ENCODE measurements around the gene SIRT3. TPM values are rescaled to one million over a fixed set of nuclear protein-coding genes. Genes with fewer than 3 reads are reported as not detected.

Gene SIRT3
- total RNA-seq, 4 donors from 2014 or later, result 7.9 to 20.1 (median 14.0) TPM

DNA sequence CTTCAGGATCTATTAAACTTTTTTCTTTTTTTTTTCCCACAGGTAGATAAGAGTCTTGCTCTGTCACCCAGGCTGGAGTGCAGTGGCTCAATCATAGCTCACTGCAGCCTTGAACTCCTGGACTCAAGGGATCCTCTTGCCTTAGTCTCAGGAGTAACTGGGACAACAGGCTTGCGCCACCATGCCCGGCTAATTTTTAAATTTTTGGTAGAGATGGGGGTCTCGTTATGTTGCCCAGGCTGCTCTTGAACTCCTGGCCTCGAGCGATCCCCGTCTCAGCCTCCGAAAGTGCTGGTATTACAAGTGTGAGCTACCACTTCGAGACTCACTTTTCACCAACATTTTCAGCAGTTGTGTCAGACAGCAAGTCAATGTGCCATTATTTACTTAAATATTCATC, 962 bp downstream of the SIRT3 start:
- DNase-seq (ENCODE audit: extremely low spot score), result no peak
- Histone ChIP-seq H3K36me3 (peaks cover 0 to 38% (median 11%) of the 10 kb centered on the region in 4 donors), H3K4me1 (peaks cover 21 to 34% (median 29%) of the 10 kb centered on the region in 4 donors), H3K9me3 (no peaks in the 10 kb centered on the region), H3K27ac (replicated peaks in 1 of 4) (peak overlapping the region; percentile 85 to 98 (median 96)), H3K27me3 (no peaks in the 10 kb centered on the region), H3K4me3 (peak overlapping the region; percentile 72 to 100 (median 96))
- 72% methylated on average over 8 of the region's 8 CpGs for WGBS
- TF ChIP-seq POLR2AphosphoS5 (IDR thresholded peaks at IDR 0.05), result no peak
- TF ChIP-seq, protein P1, sequence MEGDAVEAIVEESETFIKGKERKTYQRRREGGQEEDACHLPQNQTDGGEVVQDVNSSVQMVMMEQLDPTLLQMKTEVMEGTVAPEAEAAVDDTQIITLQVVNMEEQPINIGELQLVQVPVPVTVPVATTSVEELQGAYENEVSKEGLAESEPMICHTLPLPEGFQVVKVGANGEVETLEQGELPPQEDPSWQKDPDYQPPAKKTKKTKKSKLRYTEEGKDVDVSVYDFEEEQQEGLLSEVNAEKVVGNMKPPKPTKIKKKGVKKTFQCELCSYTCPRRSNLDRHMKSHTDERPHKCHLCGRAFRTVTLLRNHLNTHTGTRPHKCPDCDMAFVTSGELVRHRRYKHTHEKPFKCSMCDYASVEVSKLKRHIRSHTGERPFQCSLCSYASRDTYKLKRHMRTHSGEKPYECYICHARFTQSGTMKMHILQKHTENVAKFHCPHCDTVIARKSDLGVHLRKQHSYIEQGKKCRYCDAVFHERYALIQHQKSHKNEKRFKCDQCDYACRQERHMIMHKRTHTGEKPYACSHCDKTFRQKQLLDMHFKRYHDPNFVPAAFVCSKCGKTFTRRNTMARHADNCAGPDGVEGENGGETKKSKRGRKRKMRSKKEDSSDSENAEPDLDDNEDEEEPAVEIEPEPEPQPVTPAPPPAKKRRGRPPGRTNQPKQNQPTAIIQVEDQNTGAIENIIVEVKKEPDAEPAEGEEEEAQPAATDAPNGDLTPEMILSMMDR (IDR thresholded peaks at IDR 0.05), result no peak
- TF ChIP-seq POLR2A (IDR thresholded peaks at IDR 0.05; ENCODE audit: low read depth), result no peak
- TF ChIP-seq EP300 (IDR thresholded peaks at IDR 0.05), result no peak
- intact Hi-C loops (cut with DNase I), result loop anchor here (2.0 kb wide), 1 partner anchor 28 kb away; the partner anchor contains the start of genes BET1L and RIC8A

DNA sequence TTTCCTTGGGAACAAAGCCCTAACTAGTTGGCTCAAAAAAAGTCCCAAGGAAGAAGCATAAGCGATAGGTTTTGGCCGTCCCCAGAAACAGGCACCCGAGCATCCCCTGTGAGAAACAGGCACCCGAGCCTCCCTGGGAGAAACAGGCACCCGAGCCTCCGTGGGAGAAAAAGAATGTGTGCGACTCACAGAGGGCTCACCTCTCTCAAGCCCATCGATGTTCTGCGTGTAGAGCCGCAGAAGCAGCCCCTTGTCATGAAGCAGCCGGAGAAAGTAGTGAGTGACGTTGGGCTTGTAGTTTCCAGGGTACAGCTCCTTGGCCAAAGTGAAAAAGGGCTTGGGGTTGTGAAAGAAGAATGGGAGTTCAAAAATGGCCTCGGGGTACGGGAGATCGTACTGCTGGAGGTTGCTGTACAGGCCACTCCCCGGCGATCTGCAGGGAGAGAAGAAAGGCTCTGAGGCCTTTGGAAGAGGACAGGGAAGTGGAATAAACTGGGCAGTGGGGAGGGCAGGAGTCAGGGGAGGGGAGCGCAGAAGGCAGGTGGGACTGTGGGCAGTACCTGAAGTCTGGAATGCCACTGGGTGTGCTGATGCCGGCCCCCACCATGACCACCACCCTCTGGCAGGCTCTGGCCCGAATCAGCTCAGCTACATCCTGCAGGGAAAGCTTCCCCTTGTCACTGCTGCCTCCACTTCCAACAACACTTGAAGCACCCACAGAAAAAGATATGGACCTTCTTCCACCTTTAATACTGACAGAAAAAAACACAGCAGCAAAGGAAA, 3.2 kb downstream of the SIRT3 start:
- Histone ChIP-seq H3K4me1 (peaks cover 15 to 24% (median 19%) of the 10 kb centered on the region in 4 donors), H3K36me3 (peaks cover 0 to 43% (median 17%) of the 10 kb centered on the region in 4 donors), H3K27ac (replicated peaks in 1 of 4) (no peak overlapping the region), H3K4me3 (no peak overlapping the region), H3K9me3 (no peaks in the 10 kb centered on the region), H3K27me3 (no peaks in the 10 kb centered on the region)
- TF ChIP-seq POLR2A (IDR thresholded peaks at IDR 0.05; ENCODE audit: low read depth) (no peak), EP300 (IDR thresholded peaks at IDR 0.05) (no peak), POLR2AphosphoS5 (IDR thresholded peaks at IDR 0.05) (no peak)
- TF ChIP-seq, protein P1 (IDR thresholded peaks at IDR 0.05), result no peak
- intact Hi-C loops (cut with DNase I), result no loop called here
- WGBS, result 90% methylated on average over 20 of the region's 20 CpGs
- DNase-seq (ENCODE audit: extremely low spot score), result no peak

DNA sequence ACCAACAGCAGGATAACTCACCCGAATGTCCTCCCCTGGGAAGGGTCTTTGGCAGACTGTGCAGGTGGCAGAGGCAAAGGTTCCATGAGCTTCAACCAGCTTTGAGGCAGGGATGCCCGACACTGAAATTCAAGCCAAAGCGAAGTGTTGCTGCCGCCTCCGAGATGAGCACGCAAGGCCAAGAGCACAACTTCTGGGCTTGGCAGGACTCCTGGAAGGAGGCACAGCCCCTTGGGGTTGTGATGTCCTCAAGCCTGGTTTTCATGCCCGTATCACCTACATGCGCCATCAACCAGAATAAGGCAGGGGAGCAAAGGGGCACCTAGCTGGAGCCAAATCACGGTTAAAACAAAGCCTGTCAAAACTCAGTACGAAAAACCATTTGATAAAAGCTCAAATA, 5.7 kb downstream of the SIRT3 start:
- intact Hi-C loops (cut with DNase I), result no loop called here
- DNase-seq (ENCODE audit: extremely low spot score), result no peak
- no peak for TF ChIP-seq EP300 (IDR thresholded peaks at IDR 0.05)
- TF ChIP-seq, protein P1 (IDR thresholded peaks at IDR 0.05), result no peak
- TF ChIP-seq POLR2AphosphoS5 (IDR thresholded peaks at IDR 0.05), result no peak
- TF ChIP-seq POLR2A (IDR thresholded peaks at IDR 0.05; ENCODE audit: low read depth), result no peak
- Histone ChIP-seq H3K27ac (replicated peaks in 1 of 4) (no peak overlapping the region), H3K36me3 (peaks cover 0 to 50% (median 22%) of the 10 kb centered on the region in 4 donors), H3K9me3 (no peaks in the 10 kb centered on the region), H3K4me3 (no peak overlapping the region), H3K4me1 (peaks cover 6 to 9% (median 9%) of the 10 kb centered on the region in 4 donors), H3K27me3 (no peaks in the 10 kb centered on the region)
- 88% methylated on average over 10 of the region's 10 CpGs for WGBS

DNA sequence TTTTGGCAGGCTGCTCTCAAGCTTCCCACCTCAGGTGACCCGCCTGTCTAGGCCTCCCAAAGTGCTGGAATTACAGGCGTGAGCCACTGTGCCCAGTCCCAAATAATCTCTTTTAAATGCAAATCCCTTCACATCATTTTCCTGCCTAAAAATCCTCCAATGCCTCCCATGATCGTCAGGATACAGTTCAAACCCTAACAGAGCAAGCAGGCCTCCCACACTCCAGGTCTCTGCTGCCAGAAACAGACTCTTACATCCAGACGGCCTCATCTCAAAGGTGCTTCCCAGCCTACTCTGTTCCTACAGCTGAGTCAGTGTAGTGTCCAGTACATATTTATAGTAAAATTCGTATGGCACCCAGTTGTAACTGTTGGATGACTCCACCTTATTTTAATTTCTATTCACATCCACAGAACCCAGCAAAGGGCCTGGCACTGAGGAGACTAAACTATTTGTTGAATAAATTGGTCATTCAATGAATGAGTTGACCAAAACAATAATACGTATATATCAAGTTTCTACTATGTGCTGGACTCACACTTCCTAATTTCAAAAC, 8.2 kb downstream of the SIRT3 start:
- Histone ChIP-seq H3K36me3 (peaks cover 0 to 53% (median 21%) of the 10 kb centered on the region in 4 donors), H3K27me3 (no peaks in the 10 kb centered on the region), H3K4me1 (peaks cover 0 to 16% (median 9%) of the 10 kb centered on the region in 4 donors), H3K4me3 (no peak overlapping the region), H3K9me3 (no peaks in the 10 kb centered on the region), H3K27ac (replicated peaks in 1 of 4) (no peak overlapping the region)
- TF ChIP-seq EP300 (IDR thresholded peaks at IDR 0.05) (no peak), POLR2AphosphoS5 (IDR thresholded peaks at IDR 0.05) (no peak), POLR2A (IDR thresholded peaks at IDR 0.05; ENCODE audit: low read depth) (no peak)
- TF ChIP-seq, protein P1 (IDR thresholded peaks at IDR 0.05), result no peak
- no peak for DNase-seq (ENCODE audit: extremely low spot score)
- 83% methylated on average over 6 of the region's 6 CpGs for WGBS
- intact Hi-C loops (cut with DNase I), result no loop called here
